Stimulated activated CD8-positive, alpha-beta memory T cell treated with anti-CD3 and anti-CD28 coated beads, Interleukin-7, amount 100 ng/mL, for 48 hours (primary cell): Measurements from ENCODE around the gene TIPRL.
"Not testable (repeated sequence)": the region's sequence is repeated elsewhere in the genome, so short reads cannot be mapped to it uniquely, and the experiment has no call there.

Source experiments
- DNase-seq, 2 donors: peaks; one replicate each; pipeline ENCODE4 v3.0.0-alpha.2; 2020; ENCODE audit warnings: low read depth in 1 of 2; ENCODE audit errors: extremely low read depth in 1 of 2

Gene TIPRL

DNA sequence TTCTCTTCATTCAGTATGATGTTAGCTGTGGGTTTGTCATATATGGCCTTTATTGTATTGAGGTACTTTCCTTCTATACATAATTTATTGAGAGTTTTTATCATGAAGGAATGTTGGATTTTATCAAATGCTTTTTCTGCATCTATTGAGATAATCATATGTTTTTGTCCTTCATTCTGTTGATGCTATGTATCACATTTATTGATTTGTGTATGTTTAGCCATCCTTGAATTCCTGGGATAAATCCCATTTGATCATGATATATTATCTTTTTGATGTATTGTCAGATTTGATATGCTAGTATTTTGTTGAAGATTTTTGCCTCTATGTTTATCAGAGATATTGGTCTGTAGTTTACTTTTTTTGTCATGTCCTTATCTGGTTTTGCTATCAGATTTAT, 21.1 kb upstream of the TIPRL start:
- no peak for DNase-seq

DNA sequence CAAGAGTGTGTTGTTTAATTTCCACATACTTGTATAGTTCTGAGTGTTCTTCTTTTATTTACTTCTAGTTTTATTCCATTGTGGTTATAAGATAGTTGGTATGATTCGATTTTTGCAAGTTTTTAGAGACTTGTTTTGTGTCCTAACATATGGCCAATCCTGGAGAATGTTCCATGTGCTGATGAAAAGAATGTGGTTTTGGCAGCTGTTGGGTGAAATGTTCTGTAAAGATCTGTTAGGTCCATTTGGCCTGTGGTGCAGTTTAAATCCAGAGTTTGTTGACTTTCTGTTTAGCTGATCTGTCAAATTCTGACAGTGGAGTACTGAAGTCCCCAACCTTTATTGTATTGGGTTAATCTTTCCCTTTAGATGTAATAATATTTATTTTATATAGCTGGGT, 19.5 kb upstream of the TIPRL start:
- DNase-seq = no peak

DNA sequence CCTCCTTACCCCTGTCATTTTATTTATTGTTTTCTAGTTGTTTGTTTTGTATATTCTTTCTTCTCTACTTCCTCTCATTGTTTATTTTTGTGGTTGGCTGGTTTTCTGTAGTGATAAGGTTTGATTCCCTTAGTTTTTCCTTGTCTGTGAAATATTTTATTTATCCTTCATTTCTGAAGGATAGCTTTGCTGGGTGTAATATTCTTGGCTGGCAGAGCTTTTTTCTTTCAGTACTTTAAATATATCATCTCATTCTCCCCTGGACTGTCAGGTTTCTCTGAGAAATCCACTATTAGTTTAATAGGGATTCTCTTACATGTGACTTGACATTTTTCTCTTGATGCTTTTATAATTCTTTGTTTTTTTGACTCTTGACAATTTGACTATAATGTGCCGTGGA, 18.8 kb upstream of the TIPRL start:
- DNase-seq = no peak

DNA sequence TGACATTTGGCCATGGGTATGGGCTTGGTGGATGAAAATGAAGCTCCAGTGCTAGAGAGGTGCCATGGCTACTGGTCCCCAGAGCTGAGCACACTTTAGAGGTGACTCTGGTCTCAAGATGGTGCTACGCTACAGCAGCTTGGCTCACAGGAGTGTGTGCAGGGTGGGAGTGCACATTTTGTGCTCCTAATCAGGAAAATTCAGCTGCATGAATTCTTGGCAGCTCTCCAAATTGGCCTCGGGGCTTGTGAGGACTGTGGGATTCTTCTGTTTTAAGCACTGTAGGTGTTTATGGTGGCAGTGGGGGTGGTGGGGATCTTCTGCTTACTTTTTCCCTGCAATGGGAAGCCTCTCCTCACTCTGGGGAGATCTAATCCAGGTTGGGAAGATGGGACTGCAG, 17.3 kb upstream of the TIPRL start:
- DNase-seq = no peak

DNA sequence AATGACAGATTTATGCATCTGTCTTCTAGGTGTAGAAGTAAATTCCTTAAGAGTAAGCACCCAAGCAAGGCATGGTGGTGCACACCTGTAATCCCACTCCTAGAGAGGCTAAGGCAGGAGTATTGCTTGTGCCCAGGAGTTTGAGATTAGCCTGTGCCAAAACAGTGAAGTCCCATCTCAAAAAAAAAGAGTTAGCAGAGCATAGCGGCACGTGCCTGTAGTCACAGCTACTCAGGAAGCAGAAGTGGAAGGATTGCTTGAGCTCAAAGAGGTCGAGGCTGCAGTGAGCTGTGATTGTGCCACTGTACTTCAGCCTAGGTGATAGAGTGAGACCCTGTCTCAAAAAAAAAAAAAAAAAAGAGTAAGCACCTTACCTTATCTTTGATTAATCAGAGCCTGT, 15.1 kb upstream of the TIPRL start:
- no peak for DNase-seq

DNA sequence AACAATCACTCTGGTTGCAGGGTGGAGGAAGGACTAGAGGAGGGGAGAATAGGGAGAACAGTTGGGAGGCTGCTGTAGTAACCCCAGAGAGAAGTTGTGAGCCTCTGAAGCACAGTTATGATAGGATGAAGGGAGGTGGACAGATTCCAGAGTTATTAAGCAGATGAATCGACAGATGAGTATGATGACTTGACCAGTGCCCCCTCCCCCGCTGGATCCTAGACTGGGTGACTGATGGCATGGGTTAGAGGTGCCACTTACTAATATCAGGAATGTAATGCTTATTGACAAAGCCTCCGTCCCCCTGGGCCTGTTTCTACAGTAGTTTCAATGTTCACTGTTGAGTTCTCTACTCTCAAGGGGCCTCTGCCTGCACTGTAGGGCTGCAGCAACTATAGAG, 14.0 kb upstream of the TIPRL start:
- DNase-seq = no peak

DNA sequence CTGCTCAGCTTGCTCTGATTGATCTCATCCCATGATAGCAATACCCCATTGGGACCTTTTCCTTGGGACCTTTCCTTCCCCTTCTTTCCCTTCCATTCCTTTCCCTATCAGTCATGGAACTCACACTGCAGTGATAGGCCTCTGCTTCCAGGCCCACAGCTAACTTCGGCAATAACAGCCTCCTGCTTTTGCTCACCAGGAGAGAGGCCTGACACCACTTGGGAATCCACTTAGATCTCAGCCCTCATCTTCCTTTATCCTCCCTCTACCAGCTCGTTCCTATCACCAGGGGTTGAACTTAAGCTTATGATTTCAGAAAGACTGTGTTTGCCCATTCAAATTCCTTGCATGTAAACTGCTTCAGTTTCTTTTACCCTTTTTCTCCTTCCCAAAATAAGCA, 11.0 kb upstream of the TIPRL start:
- DNase-seq = no peak

DNA sequence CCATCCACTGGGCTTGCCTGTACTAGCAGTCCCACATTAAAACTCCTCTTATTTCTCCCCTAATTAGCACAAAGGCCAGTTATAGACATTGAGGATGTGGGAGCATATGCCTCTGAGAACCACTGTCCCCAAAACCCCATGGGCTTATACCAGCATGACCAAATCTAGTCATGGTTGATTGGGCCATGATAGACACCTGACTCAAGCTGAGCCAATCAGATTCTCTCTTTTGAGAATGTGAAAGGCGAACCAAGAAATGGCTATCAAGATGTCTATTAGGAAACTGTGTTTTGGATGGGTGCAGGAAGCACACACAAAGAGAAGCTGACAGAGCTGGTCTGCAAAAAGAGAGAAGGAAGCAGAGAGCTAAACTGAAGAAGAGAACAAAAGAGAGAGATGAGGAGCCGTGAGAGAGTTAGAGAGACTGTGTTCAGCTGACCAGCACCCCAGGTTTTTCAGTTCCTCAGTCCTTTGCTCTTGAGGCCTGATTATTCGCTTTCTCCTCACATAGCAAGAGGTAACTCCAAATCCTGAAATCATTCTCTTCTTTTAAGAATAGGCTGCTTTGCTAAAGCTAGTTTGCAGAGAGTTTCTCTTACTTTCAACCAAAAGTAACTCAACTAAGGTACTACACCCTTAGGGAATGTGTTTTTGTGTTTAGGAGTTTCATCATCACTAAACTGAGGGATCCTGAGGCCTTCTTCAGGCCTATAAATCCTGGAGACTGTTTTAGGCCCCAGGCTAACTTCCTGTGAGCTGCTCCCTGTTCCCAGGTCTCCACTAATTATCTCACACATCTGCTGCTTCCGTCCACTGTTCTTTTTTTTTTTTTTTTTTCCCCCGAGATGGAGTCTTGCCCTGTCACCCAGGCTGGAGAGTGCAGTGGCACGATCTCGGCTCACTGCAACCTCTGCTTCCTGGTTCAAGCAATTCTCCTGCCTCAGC, 7.9 kb upstream of the TIPRL start:
- DNase-seq = no peak

DNA sequence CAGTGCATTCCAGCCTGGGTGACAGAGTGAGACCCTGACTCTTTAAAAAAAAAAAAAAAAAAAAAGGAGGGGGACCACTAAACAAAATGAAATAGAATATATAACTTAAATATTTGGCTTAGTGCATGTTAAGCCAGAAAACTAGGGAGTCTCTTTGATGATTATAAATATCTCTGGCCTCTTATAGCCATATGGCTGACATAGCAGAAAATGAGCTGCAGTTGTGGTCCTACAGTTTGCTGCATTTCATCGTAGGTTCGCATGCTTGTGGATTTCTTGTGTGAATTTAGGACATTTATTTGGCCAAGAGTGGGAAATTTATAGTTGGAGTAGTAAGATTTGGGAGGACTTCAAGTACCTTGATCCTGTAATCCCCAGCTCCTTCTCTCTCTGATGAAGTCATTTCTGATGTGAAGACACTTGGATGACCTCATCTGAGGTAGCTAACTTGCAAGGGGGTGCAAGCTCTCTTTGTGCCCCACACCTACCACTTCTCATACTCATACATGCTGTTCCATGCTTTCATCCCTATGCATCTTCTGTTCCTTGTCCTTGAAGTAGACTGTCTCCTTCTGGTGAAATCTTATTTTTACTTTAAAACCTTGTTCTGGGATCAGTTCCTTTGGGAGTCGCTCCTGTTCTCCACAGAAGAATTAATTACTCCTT, 6.4 kb upstream of the TIPRL start:
- DNase-seq = no peak

DNA sequence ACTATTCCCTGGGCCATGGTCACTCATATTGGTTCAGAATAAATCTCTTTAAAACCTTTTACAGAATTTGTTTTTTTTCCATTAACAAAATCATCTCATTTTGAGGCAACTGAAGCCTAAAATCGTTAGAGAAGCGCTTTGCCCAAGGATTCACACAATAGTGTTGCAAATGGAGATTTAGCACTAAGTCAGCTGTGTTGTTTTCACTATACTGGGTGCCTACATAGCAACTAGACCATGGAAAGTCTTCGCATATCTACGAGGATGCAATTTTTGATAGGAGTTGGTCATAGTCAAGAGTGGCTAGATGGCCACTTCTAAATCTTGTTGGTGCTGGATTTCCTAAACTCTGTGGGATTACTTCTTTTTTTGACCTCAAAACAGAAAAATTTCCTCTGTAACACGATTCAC, 530 bp upstream of the TIPRL start:
- no peak for DNase-seq

DNA sequence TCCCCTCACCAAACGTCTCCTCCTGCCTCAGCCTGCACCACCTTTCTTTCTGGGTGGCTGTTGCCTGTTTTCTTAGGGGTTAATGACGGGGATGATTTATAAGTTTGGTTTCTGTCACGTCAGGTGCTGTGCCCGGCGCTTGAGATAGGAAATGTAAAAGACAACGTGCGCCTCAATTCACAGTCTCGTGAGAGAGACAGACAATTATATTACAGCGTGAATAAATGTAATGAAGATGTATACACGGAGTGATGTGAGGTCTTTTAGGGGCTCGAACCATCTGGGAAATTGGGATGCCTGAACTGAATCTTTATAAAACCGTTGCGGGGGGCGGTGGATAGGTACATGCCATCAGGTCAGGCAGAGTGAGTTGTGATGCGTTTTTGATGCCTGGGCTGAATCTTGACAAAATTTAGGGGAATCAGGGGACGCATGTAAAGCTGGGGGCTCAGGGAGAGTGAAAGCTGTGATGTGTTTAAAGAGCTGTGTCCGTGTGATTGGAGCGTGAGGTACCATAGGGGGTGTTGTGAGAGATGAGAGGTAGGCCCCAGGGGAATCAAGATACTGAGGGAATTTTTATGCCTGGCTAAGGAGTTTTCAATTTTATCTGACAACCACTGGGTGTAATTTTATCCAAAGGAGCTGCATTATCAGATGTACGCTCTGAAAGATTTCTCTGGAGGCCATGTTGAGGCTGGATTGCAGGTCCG, 831 bp downstream of the TIPRL start:
- no peak for DNase-seq

DNA sequence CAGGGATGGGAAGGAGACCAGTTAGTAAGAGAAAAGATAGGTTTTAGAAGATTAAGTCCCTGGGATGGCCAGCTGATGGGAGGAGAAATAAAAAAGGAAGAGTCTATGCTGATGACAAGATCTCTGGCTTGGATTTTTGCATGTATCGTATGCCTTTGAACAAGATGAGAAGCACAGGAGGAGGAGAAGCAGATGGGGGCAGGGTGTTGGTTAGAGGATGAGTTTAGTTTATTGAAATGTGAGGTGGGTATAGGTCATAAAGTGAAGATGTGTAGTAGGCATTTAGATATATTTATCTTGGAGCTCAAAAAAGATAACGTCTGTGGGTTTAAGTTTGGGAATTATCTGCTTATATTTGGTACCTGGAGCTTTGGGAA, 1.4 kb downstream of the TIPRL start:
- DNase-seq = no peak

DNA sequence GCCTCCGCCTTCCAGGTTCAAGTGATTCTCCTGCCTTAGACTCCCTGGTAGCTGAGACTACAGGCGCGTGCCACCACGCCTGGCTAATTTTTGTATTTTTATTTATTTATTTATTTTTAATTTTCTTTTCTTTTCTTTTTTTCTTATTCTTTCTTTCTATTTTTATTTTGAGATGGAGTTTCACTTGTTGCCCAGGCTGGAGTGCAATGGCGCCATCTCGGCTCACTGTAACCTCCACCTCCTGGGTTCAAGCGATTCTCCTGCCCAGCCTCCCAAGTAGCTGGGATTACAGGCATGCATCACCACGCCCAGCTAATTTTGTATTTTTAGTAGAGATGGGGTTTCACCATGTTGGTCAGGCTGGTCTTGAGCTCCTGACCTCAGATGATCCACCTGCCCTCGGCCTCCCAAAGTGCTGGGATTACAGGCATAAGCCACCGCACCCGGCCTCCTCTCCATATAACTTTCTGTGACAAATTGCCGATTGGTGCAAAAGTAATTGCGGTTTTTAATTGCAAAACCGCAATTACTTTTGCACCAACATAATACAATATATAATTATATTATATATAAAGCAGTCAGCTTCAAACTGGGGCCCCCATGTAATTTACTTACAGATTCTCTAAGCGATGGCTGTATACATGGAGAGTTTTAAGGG, 2.4 kb downstream of the TIPRL start:
- not testable (repeated sequence) for DNase-seq

DNA sequence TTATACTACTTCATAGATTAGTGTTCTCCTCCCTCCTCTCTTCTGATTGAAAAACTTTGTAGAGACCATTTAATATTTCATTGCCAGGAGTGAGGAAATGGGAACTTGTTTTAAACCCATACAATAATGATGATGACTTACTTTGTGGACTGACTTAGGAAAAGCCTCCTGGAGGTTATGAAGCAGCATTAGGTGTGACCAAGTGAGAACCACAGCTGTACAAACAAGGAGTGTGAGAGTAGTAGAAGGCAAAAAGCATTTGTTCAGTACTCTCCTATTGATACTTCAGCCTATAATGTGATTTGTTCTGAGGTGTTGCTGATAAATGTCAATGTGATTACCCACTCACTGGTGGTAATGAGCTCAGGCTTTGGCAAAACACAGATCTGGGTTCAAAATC, 8.4 kb downstream of the TIPRL start:
- no peak for DNase-seq

DNA sequence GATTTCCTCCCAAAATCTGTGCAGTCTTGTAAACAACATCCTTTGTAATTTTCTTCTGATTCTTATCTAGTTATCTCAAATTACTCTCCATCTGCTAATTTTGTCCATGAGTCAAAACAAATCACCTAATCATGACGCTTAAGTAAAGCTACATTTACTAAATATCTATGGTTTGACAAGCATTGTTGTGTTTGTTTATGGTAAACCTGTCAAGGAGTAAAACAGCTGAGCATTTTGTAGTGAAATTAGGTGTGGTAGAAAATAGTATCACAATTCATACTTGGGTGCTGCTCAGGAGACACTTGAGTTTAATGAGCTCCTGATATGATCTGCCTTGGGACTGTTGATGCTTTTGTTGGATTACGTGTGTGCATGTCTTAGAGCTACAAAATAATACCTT, 11.6 kb downstream of the TIPRL start:
- DNase-seq = no peak

DNA sequence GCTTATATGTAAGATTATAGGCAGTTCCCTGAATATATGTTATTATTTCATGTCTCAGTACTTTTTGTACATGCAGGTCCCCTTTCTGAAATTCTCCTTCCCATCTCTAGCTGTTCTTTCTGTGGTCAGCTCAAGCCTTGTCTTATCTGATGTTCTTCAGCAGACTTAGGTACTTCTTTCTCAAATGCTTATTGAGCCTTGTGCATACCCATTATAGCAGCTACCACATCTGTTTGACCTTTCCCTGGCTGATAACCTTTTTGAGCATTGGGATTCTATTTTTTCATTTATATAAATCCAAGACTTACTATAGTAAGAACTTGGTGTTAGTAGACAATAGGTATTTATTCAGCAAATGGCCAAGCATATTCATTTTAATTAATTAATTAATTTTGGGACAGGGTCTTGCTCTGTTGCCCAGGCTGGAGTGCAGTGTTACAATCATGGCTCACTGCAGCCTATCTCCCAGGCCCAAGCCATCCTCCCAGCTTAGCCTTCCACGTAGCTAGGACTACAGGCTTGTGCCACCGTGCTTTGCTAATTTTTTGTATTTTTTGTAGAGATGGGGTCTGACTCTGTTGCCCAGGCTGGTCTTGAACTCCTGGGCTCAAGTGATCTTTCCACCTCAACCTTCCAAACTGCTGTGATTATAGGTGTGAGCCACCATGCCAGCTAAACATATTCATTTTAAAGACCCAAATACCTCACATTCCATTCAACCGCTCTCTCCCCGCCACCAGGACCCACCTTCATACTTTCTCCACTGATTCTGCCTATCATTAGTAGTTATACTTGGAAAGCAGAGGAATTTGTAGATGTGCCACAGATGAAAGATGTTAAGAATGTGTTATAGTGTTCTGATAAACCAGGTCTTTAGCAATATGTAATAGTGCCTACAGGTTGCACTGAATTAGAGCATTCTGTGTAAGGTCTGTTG, 16.7 kb downstream of the TIPRL start:
- DNase-seq = no peak

DNA sequence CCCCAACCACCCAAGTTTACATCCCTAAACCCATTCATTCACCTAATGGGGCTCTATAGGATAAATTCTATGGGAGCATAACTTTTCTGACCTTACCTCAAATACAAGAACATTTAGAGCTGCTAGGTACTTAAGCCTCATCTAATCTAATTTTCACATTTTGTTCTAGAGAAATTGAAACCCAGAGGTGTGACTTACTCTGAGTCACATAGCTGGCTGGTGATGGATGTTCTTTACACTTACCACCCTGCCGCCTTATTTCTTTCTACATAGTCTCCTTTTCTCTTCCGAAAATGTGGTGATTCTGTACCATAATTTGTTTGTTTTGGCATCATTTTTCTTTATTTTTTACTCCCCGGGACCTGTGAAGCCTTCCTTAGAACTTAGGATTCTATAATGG, 20.3 kb downstream of the TIPRL start:
- DNase-seq = no peak

DNA sequence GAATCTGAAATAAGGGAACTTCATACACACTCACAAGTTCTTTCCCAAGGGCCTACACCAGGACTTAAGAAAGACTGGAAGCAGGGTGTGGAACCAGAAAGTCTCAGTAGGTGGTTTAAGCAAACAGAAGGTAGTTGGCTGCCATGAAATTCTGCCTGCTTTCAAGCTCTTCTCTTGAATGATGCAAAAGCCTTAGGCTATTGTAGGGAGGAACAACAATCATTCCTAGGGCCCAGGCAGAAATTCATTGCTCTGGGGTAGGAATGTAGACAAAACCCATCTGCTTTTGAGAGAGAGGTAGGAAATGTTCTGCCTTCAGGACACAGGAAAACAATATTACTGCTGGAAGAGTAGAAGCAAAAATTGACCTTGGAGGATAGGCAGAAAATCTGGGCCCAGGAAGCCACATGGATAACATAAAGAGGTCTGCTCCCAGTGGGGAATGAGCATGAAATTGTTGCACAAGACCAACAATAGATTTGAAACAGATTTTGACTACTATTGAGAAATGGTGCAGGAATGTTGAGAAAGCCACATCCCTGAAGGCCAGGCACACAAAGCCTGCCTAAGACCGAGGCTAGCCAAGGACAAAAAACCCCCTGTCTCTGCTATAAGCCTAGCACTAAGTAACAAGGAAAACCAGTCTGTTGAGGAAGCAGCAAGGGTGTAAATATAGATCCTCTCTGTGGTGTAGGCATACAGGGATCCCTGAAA, 24.3 kb downstream of the TIPRL start:
- no peak for DNase-seq

DNA sequence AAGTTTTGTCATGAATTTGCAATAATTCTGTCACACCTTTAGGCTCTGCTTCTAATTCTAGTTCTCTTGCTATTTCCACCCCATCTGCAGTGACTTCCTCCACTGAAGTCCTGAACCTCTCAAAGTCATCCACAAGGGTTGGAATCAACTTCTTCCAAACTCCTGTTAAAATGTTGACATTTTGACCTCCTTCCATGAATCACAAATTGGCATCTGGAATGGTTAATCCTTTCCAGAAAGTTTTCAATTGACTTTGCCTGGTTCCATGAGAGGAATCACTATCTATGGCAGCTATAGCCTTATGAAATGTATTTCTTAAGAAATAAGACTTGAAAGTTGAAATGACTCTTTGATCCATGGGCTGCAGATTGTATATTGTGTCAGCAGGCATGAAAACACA, 27.3 kb downstream of the TIPRL start:
- DNase-seq = no peak

DNA sequence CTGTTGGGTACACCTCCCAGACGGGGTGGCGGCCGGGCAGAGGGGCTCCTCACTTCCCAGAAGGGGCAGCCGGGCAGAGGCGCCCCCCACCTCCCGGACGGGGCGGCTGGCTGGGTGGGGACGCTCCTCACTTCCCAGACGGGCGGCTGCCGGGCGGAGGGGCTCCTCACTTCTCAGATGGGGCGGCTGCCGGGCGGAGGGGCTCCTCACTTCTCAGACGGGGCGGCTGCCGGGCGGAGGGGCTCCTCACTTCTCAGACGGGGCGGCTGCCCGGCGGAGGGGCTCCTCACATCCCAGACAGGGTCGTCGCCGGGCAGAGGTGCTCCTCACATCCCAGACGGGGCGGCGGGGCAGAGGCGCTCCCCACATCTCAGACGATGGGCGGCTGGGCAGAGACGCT, 28.9 kb downstream of the TIPRL start:
- DNase-seq = not testable (repeated sequence)
